Lower leg skin (tissue), 4 donors: ENCODE measurements around the gene SF3B6. TPM values are rescaled to one million over a fixed set of nuclear protein-coding genes. Genes with fewer than 3 reads are reported as not detected.

Experiments
- DNase-seq, 2 donors: peaks; one replicate each; pipeline ENCODE4 v3.0.0-alpha.2; 2019; ENCODE audit warnings: low spot score in 2 of 2
- H3K4me3 ChIP-seq: fragments of 200-600 bp; sonication (generic); 2 replicates; pipeline ENCODE4 v1.5.1; 2017; ENCODE audit warnings: mild to moderate bottlenecking, low read depth; ENCODE audit not compliant: poor library complexity, severe bottlenecking
- CTCF ChIP-seq, 3 donors: fragments of 450-650 bp; IDR thresholded peaks; one replicate each; pipeline ENCODE4 v1.5.1; 2016; ENCODE audit warnings: antibody characterized with exemption in 3 of 3, mild to moderate bottlenecking in 3 of 3, moderate library complexity in 2 of 3
- POLR2A ChIP-seq, 2 donors: fragments of 450-650 bp; IDR thresholded peaks; one replicate each; pipeline ENCODE4 v1.6.1; 2016 to 2017; ENCODE audit warnings: antibody characterized with exemption in 2 of 2, mild to moderate bottlenecking in 1 of 2, moderate library complexity in 1 of 2
- WGBS, 2 donors: methylation state at CpG; one replicate each; pipeline ENCODE4 v1.1.5; 2018; 5-methylcytosine and 5-hydroxymethylcytosine counted together
- intact Hi-C: fragments of 100-400 bp; cut with DNase I; formaldehyde crosslinking; loops from one replicate; pipeline ENCODE4 v1.15.0; 2023; ENCODE audit warnings: low total_unique reads
- total RNA-seq, 4 donors: library from RNA; depleted of rRNA; stranded (reverse); fragments of >200 nt; gene quantifications; one replicate each; pipeline ENCODE4 v1.1.0, GENCODE V29; 2016

SF3B6 gene
- total RNA-seq, 4 donors from 2014 or later: 81.3 to 90.8 (median 86.5) TPM

- DNase-seq: peak in 1 of 2 donors; percentile 54
- 83 to 86% methylated on average over 16 to 17 of the region's 17 CpGs for WGBS, 2 donors
- no peak overlapping the region for H3K4me3 ChIP-seq
- intact Hi-C loops: no loop called here
- no peak for TF ChIP-seq POLR2A (IDR thresholded peaks at IDR 0.05)
- no peak for TF ChIP-seq CTCF (IDR thresholded peaks at IDR 0.05)
Measured at GRCh38 chr2:24024996-24025663, 51.0 kb downstream of the SF3B6 start.

- no peak overlapping the region for H3K4me3 ChIP-seq
- intact Hi-C loops: no loop called here
- DNase-seq: peak in 1 of 2 donors; percentile 86
- WGBS, 2 donors: 79 to 81% methylated on average over 12 of the region's 12 CpGs
- TF ChIP-seq POLR2A (IDR thresholded peaks at IDR 0.05) (no peak), CTCF (IDR thresholded peaks at IDR 0.05) (no peak)
Measured at GRCh38 chr2:24024018-24024417, 52.1 kb downstream of the SF3B6 start.

- WGBS, 2 donors: 84 to 92% methylated on average over 6 to 7 of the region's 16 CpGs
- H3K4me3 ChIP-seq: no peak overlapping the region
- DNase-seq: peak in 1 of 2 donors; percentile 34
- no peak for TF ChIP-seq CTCF (IDR thresholded peaks at IDR 0.05)
- no peak for TF ChIP-seq POLR2A (IDR thresholded peaks at IDR 0.05)
- intact Hi-C loops: no loop called here
Measured at GRCh38 chr2:24022975-24023575, 53.1 kb downstream of the SF3B6 start.

GRCh38 chr2:24022324-24022974 lies 53.7 kb downstream of the SF3B6 start:
- 93 to 94% methylated on average over 14 of the region's 14 CpGs for WGBS, 2 donors
- no peak overlapping the region for H3K4me3 ChIP-seq
- intact Hi-C loops: no loop called here
- DNase-seq: peak in 1 of 2 donors; percentile 50
- TF ChIP-seq POLR2A (IDR thresholded peaks at IDR 0.05): no peak
- peak in 1 of 3 donors; percentile 34 for TF ChIP-seq CTCF (IDR thresholded peaks at IDR 0.05)

- 74 to 83% methylated on average over 18 of the region's 19 CpGs for WGBS, 2 donors
- peak in 1 of 2 donors; percentile 61 for DNase-seq
- H3K4me3 ChIP-seq: no peak overlapping the region
- TF ChIP-seq POLR2A (IDR thresholded peaks at IDR 0.05) (no peak), CTCF (IDR thresholded peaks at IDR 0.05) (no peak)
- intact Hi-C loops: no loop called here
Measured at GRCh38 chr2:24021122-24021998, 54.8 kb downstream of the SF3B6 start.
